Stimulated activated CD4-positive, alpha-beta T cell treated with anti-CD3 and anti-CD28 coated beads, Interleukin-15, amount 100 ng/mL, for 24 hours (primary cell): Measurements from ENCODE around the gene MECR.
"Not testable (repeated sequence)": the region's sequence is repeated elsewhere in the genome, so short reads cannot be mapped to it uniquely, and the experiment has no call there.

Source experiments
- DNase-seq: peaks from one replicate; pipeline ENCODE4 v3.0.0-alpha.2; 2020

MECR gene

DNA sequence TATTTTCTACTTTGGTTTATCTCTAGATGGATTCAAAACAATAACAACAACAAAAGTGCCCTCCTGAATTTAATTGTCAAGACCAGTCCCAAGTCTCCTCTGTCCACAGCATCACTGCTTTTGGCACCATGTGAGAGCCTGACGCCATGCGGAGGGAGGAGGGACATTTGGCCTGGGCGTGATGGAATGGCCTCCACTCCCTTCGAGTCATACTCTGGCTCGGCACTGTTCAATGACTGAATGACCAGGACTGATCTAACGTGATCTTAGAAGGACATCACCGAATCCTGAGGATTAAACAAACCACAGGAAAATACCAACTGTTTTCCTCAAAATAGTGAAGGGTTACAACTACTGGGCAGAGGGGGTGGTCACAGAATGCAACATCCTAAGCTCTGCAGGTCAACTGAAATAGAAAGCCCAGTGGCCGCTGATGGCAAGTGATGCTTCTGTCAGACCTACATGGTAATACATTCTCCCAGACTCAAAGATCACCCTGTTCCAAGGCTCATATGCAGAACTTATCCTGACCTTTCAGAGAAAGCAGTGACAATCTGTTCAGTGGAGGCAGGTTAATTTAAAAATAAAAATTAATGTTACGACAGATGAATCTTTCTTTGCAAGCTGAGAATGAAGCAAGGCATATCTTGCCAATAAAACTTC is 68.1 kb downstream of the MECR start:
- no peak for DNase-seq

GRCh38 chr1:29162025-29162424 is 68.7 kb downstream of the MECR start:
- DNase-seq = no peak

- no peak for DNase-seq
Measured at GRCh38 chr1:29159773-29160172, 71.0 kb downstream of the MECR start.

GRCh38 chr1:29157269-29157601 is 73.5 kb downstream of the MECR start:
- no peak for DNase-seq

- no peak for DNase-seq
Measured at GRCh38 chr1:29156543-29157268, 74.0 kb downstream of the MECR start.

- no peak for DNase-seq
Measured at GRCh38 chr1:29152046-29152805, 78.5 kb downstream of the MECR start.

DNA sequence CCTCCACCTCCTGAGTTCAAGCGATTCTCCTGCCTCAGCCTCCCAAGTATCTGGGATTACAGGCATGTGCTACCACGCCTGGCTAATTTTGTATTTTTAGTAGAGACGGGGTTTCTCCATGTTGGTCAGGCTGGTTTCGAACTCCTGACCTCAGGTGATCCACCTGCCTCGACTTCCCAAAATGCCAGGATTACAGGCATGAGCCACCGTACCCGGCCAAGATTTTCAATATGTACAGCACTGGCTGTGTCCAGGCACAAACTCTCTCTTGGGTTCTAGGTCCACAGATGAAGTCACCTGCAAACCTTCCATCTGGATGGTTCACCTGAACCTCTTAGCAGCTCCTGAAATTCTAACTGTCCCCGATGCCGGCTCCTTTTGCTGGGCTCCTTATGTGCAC is 80.4 kb downstream of the MECR start:
- not testable (repeated sequence) for DNase-seq

- no peak for DNase-seq
Measured at GRCh38 chr1:29148656-29149491, 81.9 kb downstream of the MECR start.

DNA sequence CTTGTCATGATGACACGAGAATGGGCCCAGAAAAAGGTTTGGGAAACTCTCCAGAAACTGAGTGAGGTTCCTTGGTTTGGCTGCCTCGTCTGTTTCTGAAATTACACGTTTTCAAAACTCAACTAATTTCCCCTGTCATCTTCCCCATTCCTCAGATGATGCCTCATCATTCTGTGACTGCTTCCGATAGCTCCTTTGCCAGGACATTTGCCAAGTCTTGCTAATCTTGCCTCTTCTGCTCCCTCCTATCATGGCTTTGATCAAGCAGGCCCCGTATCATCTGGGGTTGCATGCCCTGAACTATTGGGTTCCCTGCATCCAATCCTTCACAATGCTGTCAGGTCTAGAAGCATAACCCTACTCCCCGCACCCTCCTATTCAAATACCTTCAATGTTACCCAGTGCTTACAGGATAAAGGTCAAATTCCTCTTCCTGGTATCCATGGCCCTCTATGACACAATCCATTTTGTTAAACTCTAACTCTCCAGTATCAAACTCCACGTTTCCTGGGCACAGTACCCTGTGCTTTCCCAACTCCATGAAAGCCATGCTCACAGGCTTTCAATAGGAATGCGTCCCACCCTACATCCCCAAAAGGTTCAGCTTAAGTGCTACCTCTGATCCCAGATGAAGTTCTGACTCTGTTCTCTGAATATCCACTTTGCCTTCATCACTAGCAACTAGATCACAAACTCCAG is 84.8 kb downstream of the MECR start:
- DNase-seq = no peak

- DNase-seq = no peak
Measured at GRCh38 chr1:29144178-29144577, 86.6 kb downstream of the MECR start.

DNA sequence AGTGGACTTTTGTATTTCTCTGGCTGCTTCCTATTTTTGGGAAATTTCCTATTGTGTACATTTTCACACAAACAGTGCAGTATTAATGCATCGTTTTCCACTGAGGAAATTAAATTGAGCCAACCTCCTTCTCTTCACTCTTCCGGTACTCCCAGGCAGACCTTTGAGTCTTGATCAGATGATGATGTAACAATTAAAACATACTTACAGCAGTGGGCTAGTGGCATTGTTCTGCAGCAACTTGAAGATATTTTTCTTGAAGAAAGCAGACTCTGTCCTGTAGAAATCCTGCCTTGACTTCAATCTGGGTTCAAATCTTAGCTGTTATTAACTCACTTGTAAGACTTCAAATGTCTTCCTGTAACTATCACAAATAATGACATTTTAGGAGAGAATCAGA is 88.0 kb downstream of the MECR start:
- DNase-seq = no peak
